ENCODE results near the gene CPPED1. TPM values are rescaled to one million over a fixed set of nuclear protein-coding genes. Genes with fewer than 3 reads are reported as not detected.

CPPED1 gene
- total and polyA plus RNA-seq, 2 experiments from 2014 or later, result 6.2 to 7.3 TPM

GRCh38 chr16:12771341-12771798 lies 32.3 kb downstream of the CPPED1 start:
- Histone ChIP-seq H3K4me1 (ENCODE audit: insufficient read depth) (no peaks in the 10 kb centered on the region), H3K27ac (ENCODE audit: low read depth) (no peak overlapping the region)
- no peak overlapping the region for H3K4me3 Mint-ChIP-seq

More at GRCh38 chr16:12771341-12771798, 32.3 kb downstream of the CPPED1 start:
- Mint-ChIP-seq H3K27ac (no peak overlapping the region), H3K36me3 (ENCODE audit: low read depth) (peaks cover 2% of the 10 kb centered on the region; the same call in 1 of the 3 replicates), H3K27me3 (ENCODE audit: insufficient read depth, low read depth, poor library complexity) (no peaks in the 10 kb centered on the region), H3K4me1 (no peaks in the 10 kb centered on the region), H3K9me3 (no peaks in the 10 kb centered on the region)
- Histone ChIP-seq H2AFZ (no peak overlapping the region), H4K20me1 (replicated peaks; ENCODE audit: insufficient read depth) (no peaks in the 10 kb centered on the region), H3K9me2 (ENCODE audit: insufficient read depth) (no peaks in the 10 kb centered on the region), H3K36me3 (ENCODE audit: insufficient read depth) (no peaks in the 10 kb centered on the region), H3K79me2 (replicated peaks; ENCODE audit: insufficient read depth) (no peaks in the 10 kb centered on the region), H3F3A (replicated peaks; ENCODE audit: low read depth) (no peaks in the 10 kb centered on the region), H3K4me3 (no peak overlapping the region), H3K4me2 (no peak overlapping the region), H3K27me3 (ENCODE audit: insufficient read depth) (no peaks in the 10 kb centered on the region)
- ATAC-seq (no peak), DNase-seq (ENCODE audit: low spot score) (no peak)
- no peak for TF ChIP-seq NANOG (IDR thresholded peaks at IDR 0.05; ENCODE audit: borderline replicate concordance)
- no peak for TF ChIP-seq POLR2AphosphoS5 (IDR thresholded peaks at IDR 0.05; ENCODE audit: low read depth)
- TF ChIP-seq CTCF (conservative IDR thresholded peaks at IDR 0.05; ENCODE audit: low read depth in 2 of 2), result no peak
- no peak for TF ChIP-seq ZNF331 (CRISPR knock-in tag; IDR thresholded peaks at IDR 0.05; ENCODE audit: low read depth)
- TF ChIP-seq CREB1 (CRISPR knock-in tag; IDR thresholded peaks at IDR 0.05; ENCODE audit: low read depth), result no peak
- no peak for TF ChIP-seq EZH2 (IDR thresholded peaks at IDR 0.05; ENCODE audit: low read depth, unreplicated experiment)
- TF ChIP-seq ZNF462 (CRISPR knock-in tag; IDR thresholded peaks at IDR 0.05), result no peak
- no peak for TF ChIP-seq ETS1 (IDR thresholded peaks at IDR 0.05)
- TF ChIP-seq EZH2phosphoT487 (IDR thresholded peaks at IDR 0.05; ENCODE audit: unreplicated experiment), result no peak
- no peak for TF ChIP-seq JUNB (IDR thresholded peaks at IDR 0.05; ENCODE audit: unreplicated experiment)
- no peak for TF ChIP-seq ZNF114 (CRISPR knock-in tag; IDR thresholded peaks at IDR 0.05)

Data from GM23338 (cell line).